IMR-90 (cell line): Measurements from ENCODE around the gene SEPTIN10. TPM values are rescaled to one million over a fixed set of nuclear protein-coding genes. Genes with fewer than 3 reads are reported as not detected.

Source experiments
- ATAC-seq: fragments of 200-7000 bp; cut with Tn5 transposase; 2 replicates; pipeline ENCODE4 v1.9.1; 2020; ENCODE audit warnings: low read depth, mild to moderate bottlenecking, moderate library complexity
- BruUV-seq: library from RNA; stranded (reverse); fragments of 400-500 nt; replicated peaks from 2 replicates; lab custom pipeline; 2021; lab: Mats Ljungman, UMichigan
- CTCF ChIA-PET: fragments of 300-600 bp; formaldehyde crosslinking; extraction: SDS; loops from one replicate; lab custom pipeline; 2021; ENCODE audit warnings: antibody characterized with exemption; lab: Yijun Ruan, JAX
- POLR2A ChIA-PET: fragments of 300-600 bp; sonication (Branson Sonifier 250); formaldehyde crosslinking; loops from one replicate; lab custom pipeline; 2022; ENCODE audit warnings: antibody characterized with exemption; ENCODE audit not compliant: unreplicated experiment; lab: Charles Lee
- DNase-seq: peaks from one replicate; pipeline ENCODE4 v3.0.0; 2013
- H2AFZ ChIP-seq: replicated peaks from 2 replicates; pipeline ENCODE3; 2013; ENCODE audit warnings: low read length, mild to moderate bottlenecking; ENCODE audit not compliant: poor library complexity
- H2AK5ac ChIP-seq: 2 replicates; pipeline ENCODE4 v1.6.1; 2013; ENCODE audit warnings: low read depth, low read length, inconsistent platforms
- H2AK9ac ChIP-seq: replicated peaks from 2 replicates; pipeline ENCODE3; 2013; ENCODE audit warnings: mild to moderate bottlenecking, low read depth, low read length, moderate library complexity; ENCODE audit not compliant: poor library complexity
- H2BK120ac ChIP-seq: 2 replicates; pipeline ENCODE4 v1.6.1; 2013; ENCODE audit warnings: low read depth, low read length, inconsistent platforms
- H2BK15ac ChIP-seq: 3 replicates; pipeline ENCODE4 v1.6.1; 2013; ENCODE audit warnings: low read depth, low read length, inconsistent platforms
- H2BK20ac ChIP-seq: 2 replicates; pipeline ENCODE4 v1.6.1; 2013; ENCODE audit warnings: low read depth, mild to moderate bottlenecking, inconsistent platforms, low read length, moderate library complexity
- H2BK5ac ChIP-seq: 2 replicates; pipeline ENCODE4 v1.6.1; 2013; ENCODE audit warnings: mild to moderate bottlenecking, low read depth, low read length, inconsistent platforms; ENCODE audit not compliant: poor library complexity, severe bottlenecking
- H3K14ac ChIP-seq: replicated peaks from 2 replicates; pipeline ENCODE4 v1.6.1; 2013; ENCODE audit warnings: low read depth, low read length, inconsistent platforms
- H3K18ac ChIP-seq: 2 replicates; pipeline ENCODE4 v1.6.1; 2013; ENCODE audit warnings: low read depth, low read length, control low read depth
- H3K23ac ChIP-seq: 2 replicates; pipeline ENCODE4 v1.6.1; 2013; ENCODE audit warnings: low read depth, low read length, inconsistent platforms
- H3K27ac ChIP-seq: 2 replicates; pipeline ENCODE4 v1.5.1; 2013; ENCODE audit warnings: mild to moderate bottlenecking, control low read depth, low read length; ENCODE audit not compliant: insufficient read depth
- H3K27me3 ChIP-seq: 2 replicates; pipeline ENCODE4 v1.6.1; 2013; ENCODE audit warnings: low read length; ENCODE audit not compliant: control insufficient read depth, insufficient read depth
- H3K36me3 ChIP-seq: 2 replicates; pipeline ENCODE4 v1.6.1; 2013; ENCODE audit warnings: low read length, mixed read lengths; ENCODE audit not compliant: control insufficient read depth, insufficient read depth
- H3K4ac ChIP-seq: 2 replicates; pipeline ENCODE4 v1.6.1; 2013; ENCODE audit warnings: low read depth, low read length, inconsistent platforms
- H3K4me1 ChIP-seq: 2 replicates; pipeline ENCODE4 v1.6.1; 2013; ENCODE audit warnings: low read length, mixed read lengths; ENCODE audit not compliant: control insufficient read depth, insufficient read depth
- H3K4me2 ChIP-seq: 2 replicates; pipeline ENCODE4 v1.6.1; 2013; ENCODE audit warnings: low read depth, mild to moderate bottlenecking, control low read depth, low read length, moderate library complexity
- H3K4me3 ChIP-seq: 2 replicates; pipeline ENCODE4 v1.5.1; 2013; ENCODE audit warnings: low read depth, mild to moderate bottlenecking, control low read depth, low read length, moderate library complexity; ENCODE audit not compliant: insufficient read depth
- H3K56ac ChIP-seq: 2 replicates; pipeline ENCODE4 v1.6.1; 2013; ENCODE audit warnings: low read length, inconsistent platforms; ENCODE audit not compliant: insufficient read depth; ENCODE audit errors: extremely low read depth
- H3K79me1 ChIP-seq, 2 experiments: 2 replicates each; pipeline ENCODE4 v1.6.1; 2013; ENCODE audit warnings: low read length in 2 of 2, inconsistent platforms in 1 of 2, low read depth in 1 of 2
- H3K9ac ChIP-seq: 2 replicates; pipeline ENCODE4 v1.6.1; 2013; ENCODE audit warnings: low read depth, low read length, control low read depth
- H3K9me1 ChIP-seq: 2 replicates; pipeline ENCODE4 v1.6.1; 2013; ENCODE audit warnings: low read length, inconsistent platforms; ENCODE audit not compliant: insufficient read depth
- H3K9me3 ChIP-seq: 2 replicates; pipeline ENCODE4 v1.6.1; 2013; ENCODE audit warnings: low read length; ENCODE audit not compliant: control insufficient read depth, insufficient read depth
- H4K20me1 ChIP-seq: 2 replicates; pipeline ENCODE4 v1.6.1; 2013; ENCODE audit warnings: low read length, inconsistent platforms; ENCODE audit not compliant: insufficient read depth
- H4K5ac ChIP-seq: 2 replicates; pipeline ENCODE4 v1.6.1; 2013; ENCODE audit warnings: mild to moderate bottlenecking, low read depth, low read length, control low read depth
- H4K8ac ChIP-seq, 2 experiments: 2 replicates each; pipeline ENCODE4 v1.6.1; 2013; ENCODE audit warnings: low read depth in 2 of 2, low read length in 2 of 2, control low read depth in 1 of 2, inconsistent platforms in 1 of 2
- H4K91ac ChIP-seq: 2 replicates; pipeline ENCODE4 v1.6.1; 2013; ENCODE audit warnings: low read depth, low read length, inconsistent platforms; ENCODE audit not compliant: insufficient read depth
- BHLHE40 ChIP-seq: fragments of 150-350 bp; IDR thresholded peaks from 2 replicates; pipeline ENCODE4 v1.6.1; 2016; ENCODE audit warnings: mild to moderate bottlenecking, low read depth, low read length
- POLR2A ChIP-seq: IDR thresholded peaks from 2 replicates; pipeline ENCODE4 v1.6.1; 2012; ENCODE audit warnings: mild to moderate bottlenecking, low read depth, low read length
- WGBS, 2 experiments: methylation state at CpG; one replicate each; pipeline versions ENCODE4 v1.1.5 to v1.1.7; 2013; ENCODE audit warnings: missing lambda C conversion rate in 2 of 2; ENCODE audit not compliant: insufficient read length in 1 of 2; ENCODE audit errors: extremely low coverage in 2 of 2; 5-methylcytosine and 5-hydroxymethylcytosine counted together
- dilution Hi-C: fragments of 300-500 bp; cut with HindIII; formaldehyde crosslinking; loops from one replicate; pipeline ENCODE4 v1.14.3; 2018; ENCODE audit warnings: low sequenced_read_pairs; ENCODE audit not compliant: unreplicated experiment
- in situ Hi-C: fragments of 300-500 bp; cut with MboI; formaldehyde crosslinking; loops from 3 replicates; pipeline ENCODE4 v1.14.3; 2019; ENCODE audit warnings: low sequenced_read_pairs, inconsistent platforms, mixed read lengths
- intact Hi-C: fragments of 100-400 bp; cut with micrococcal nuclease; formaldehyde crosslinking; loops from 2 replicates; pipeline ENCODE4 v1.10.0; 2022
- polyA plus RNA-seq, 3 experiments: library from polyadenylated mRNA; depleted of rRNA; stranded (reverse); fragments of >200 nt; gene quantifications; 2 replicates each; pipeline ENCODE4 v1.2.3, GENCODE V29; 2012; ENCODE audit warnings: low replicate concordance in 1 of 3
- total RNA-seq: library from RNA; depleted of rRNA; stranded (reverse); fragments of >200 nt; gene quantifications from 2 replicates; pipeline ENCODE4 v1.2.3, GENCODE V29; 2012

SEPTIN10 gene
- total and polyA plus RNA-seq, 2 of the 4 experiments (the other 2 are of a cell fraction), result 55.4 to 82.6 TPM

GRCh38 chr2:109592905-109593304 is 20.9 kb downstream of the SEPTIN10 start:
- H2AFZ ChIP-seq, result no peak overlapping the region
- no peak overlapping the region for H3K14ac ChIP-seq
- TF ChIP-seq POLR2A (no peak), BHLHE40 (no peak)
- H4K20me1 ChIP-seq, result peaks cover 26% of the 10 kb centered on the region
- H2BK15ac ChIP-seq, result no peak overlapping the region
- no peak overlapping the region for H4K5ac ChIP-seq
- no peak for ATAC-seq
- H3K18ac ChIP-seq, result no peak overlapping the region
- no peak overlapping the region for H3K56ac ChIP-seq
- H4K91ac ChIP-seq, result no peak overlapping the region
- no peaks in the 10 kb centered on the region for H3K27me3 ChIP-seq
- in situ Hi-C loops (no loop called here), intact Hi-C loops (no loop called here), dilution Hi-C loops (no loop called here)
- no peaks in the 10 kb centered on the region for H3K9me3 ChIP-seq
- BruUV-seq, result no TSS peak
- ChIA-PET CTCF (no interaction called here), POLR2A (no interaction called here)
- peaks cover 12% of the 10 kb centered on the region for H3K9me1 ChIP-seq
- H2BK20ac ChIP-seq, result no peak overlapping the region
- H2AK5ac ChIP-seq, result no peak overlapping the region
- WGBS, 2 experiments, result no CpG with 5 or more reads among the region's 3 CpGs
- no peak overlapping the region for H3K9ac ChIP-seq
- no peak overlapping the region for H3K23ac ChIP-seq
- H2AK9ac ChIP-seq, result no peak overlapping the region
- H3K4ac ChIP-seq, result no peak overlapping the region
- H3K4me2 ChIP-seq, result no peak overlapping the region
- H2BK5ac ChIP-seq, result no peak overlapping the region
- DNase-seq, result no peak
- H3K79me1 ChIP-seq, result peaks cover 39 to 81% of the 10 kb centered on the region in 2 experiments
- H3K36me3 ChIP-seq, result peaks cover 5% of the 10 kb centered on the region
- H3K27ac ChIP-seq, result no peak overlapping the region
- H3K4me1 ChIP-seq, result peaks cover 3% of the 10 kb centered on the region
- no peak overlapping the region for H4K8ac ChIP-seq
- H2BK120ac ChIP-seq, result no peak overlapping the region
- H3K4me3 ChIP-seq, result no peak overlapping the region
